ENCODE measurements around the gene ZNF354C. TPM values are rescaled to one million over a fixed set of nuclear protein-coding genes. Genes with fewer than 3 reads are reported as not detected.

ZNF354C gene
- total and polyA plus RNA-seq, 2 of the 8 experiments (the other 6 are each of a cell fraction or from before 2014, with no cell fraction given), result 0.85 to 2.3 TPM

GRCh38 chr5:179044765-179045164, 15.4 kb upstream of the ZNF354C start:
- Histone ChIP-seq H3K4me2 (ENCODE audit: insufficient read depth in 1 of 2, low read depth in 2 of 2, low read length in 2 of 2) (no peak overlapping the region; a peak in 1 of 4 replicates), H2AK5ac (ENCODE audit: low read depth, low read length) (no peak overlapping the region), H2BK120ac (replicated peaks; ENCODE audit: low read depth, low read length) (no peak overlapping the region), H3K9me3 (ENCODE audit: insufficient read depth in 2 of 2, low read depth in 1 of 2, low read length in 1 of 2) (peaks cover 36 to 40% of the 10 kb centered on the region in 2 experiments), H4K20me1 (replicated peaks in 1 of 2; ENCODE audit: control insufficient read depth in 1 of 2, insufficient read depth in 2 of 2, low read length in 2 of 2) (no peaks in the 10 kb centered on the region), H2BK5ac (ENCODE audit: low read depth, low read length) (no peak overlapping the region), H2BK15ac (ENCODE audit: low read length) (no peak overlapping the region), H3K4me3 (ENCODE audit: extremely low read depth in 1 of 4, insufficient read depth in 2 of 4, low read depth in 3 of 4, low read length in 4 of 4) (peak overlapping the region in 1 of 4 experiments; percentile 30; a peak in 1 of 8 replicates), H3K23ac (ENCODE audit: insufficient read length) (no peak overlapping the region), H3K9ac (replicated peaks in 1 of 4; ENCODE audit: extremely low read depth in 1 of 4, low read depth in 3 of 4, low read length in 3 of 4) (no peak overlapping the region), H3K14ac (ENCODE audit: insufficient read length) (no peak overlapping the region), H3K79me1 (ENCODE audit: low read depth, low read length) (no peaks in the 10 kb centered on the region), H2BK12ac (ENCODE audit: low read depth, low read length) (no peak overlapping the region), H3K27me3 (replicated peaks in 1 of 4; ENCODE audit: control insufficient read depth in 3 of 4, extremely low read depth in 1 of 4, insufficient read depth in 3 of 4, low read length in 3 of 4) (no peaks in the 10 kb centered on the region), H3K4ac (replicated peaks; ENCODE audit: insufficient read length, low read depth, low read length) (no peak overlapping the region), H2AFZ (ENCODE audit: low read length) (no peak overlapping the region), H3K4me1 (replicated peaks in 1 of 4; ENCODE audit: control insufficient read depth in 3 of 4, insufficient read depth in 4 of 4, low read length in 3 of 4) (no peaks in the 10 kb centered on the region), H3K23me2 (ENCODE audit: low read depth, low read length) (no peaks in the 10 kb centered on the region), H3K27ac (ENCODE audit: low read depth, low read length) (no peak overlapping the region), H2BK20ac (ENCODE audit: low read length) (no peak overlapping the region), H3K18ac (ENCODE audit: extremely low read depth, low read length) (no peak overlapping the region), H3K56ac (replicated peaks; ENCODE audit: insufficient read length, low read depth, low read length) (no peak overlapping the region), H4K91ac (replicated peaks; ENCODE audit: insufficient read length, low read length) (no peak overlapping the region), H3K36me3 (ENCODE audit: control insufficient read depth in 2 of 4, insufficient read depth in 4 of 4, low read length in 3 of 4) (no peaks in the 10 kb centered on the region), H3K79me2 (ENCODE audit: control insufficient read depth in 1 of 2, insufficient read depth in 2 of 2, low read length in 2 of 2) (no peaks in the 10 kb centered on the region), H4K8ac (ENCODE audit: extremely low read depth, insufficient read depth, low read length) (no peak overlapping the region), H4K5ac (ENCODE audit: insufficient read length, low read depth, low read length) (peak overlapping the region; percentile 36)
- DNase-seq (ENCODE audit: low read depth in 1 of 2, low spot score in 2 of 2) (no peak), FAIRE-seq (no peak)
- WGBS, 2 experiments (ENCODE audit: extremely low coverage in 1 of 2, insufficient coverage in 1 of 2, insufficient read length in 1 of 2, insufficient replicate concordance in 2 of 2, low coverage in 1 of 2, low lambda C conversion rate in 2 of 2, missing lambda C conversion rate in 1 of 2), result 75% methylated on average over 2 of the region's 2 CpGs; no CpG with 5 or more reads in 1 of the 2 experiments
- CTCF ChIA-PET (ENCODE audit: partially characterized antibody), result no interaction called here
- POLR2A ChIA-PET (ENCODE audit: partially characterized antibody), result interaction anchor here (1.1 kb wide), 1 partner anchor 13 kb away, joined by 3 read pairs; no protein-coding TSS in a partner anchor
- TF ChIP-seq ASH2L (IDR thresholded peaks at IDR 0.05; ENCODE audit: low read length) (peak; percentile 84), RFX5 (IDR thresholded peaks at IDR 0.05; ENCODE audit: borderline replicate concordance, low read depth, low read length) (no peak), SP1 (IDR thresholded peaks at IDR 0.05; ENCODE audit: low read depth, low read length) (peak; percentile 64; the same call in 1 of the 2 replicates), MAX (IDR thresholded peaks at IDR 0.05) (no peak), RBBP5 (IDR thresholded peaks at IDR 0.05; ENCODE audit: borderline replicate concordance, low read depth, low read length) (peak; percentile 40; the same call in 1 of the 2 replicates)
